CD14-positive monocyte (primary cell): Measurements from ENCODE around the gene GALNS. TPM values are rescaled to one million over a fixed set of nuclear protein-coding genes. Genes with fewer than 3 reads are reported as not detected.

Source experiments
- DNase-seq, 3 donors: peaks; one replicate each; pipeline ENCODE4 v3.0.0-alpha.2; 2011 to 2022
- H2AFZ ChIP-seq: 2 replicates; pipeline ENCODE4 v1.6.0; 2012; ENCODE audit warnings: mild to moderate bottlenecking, low read depth, low read length, inconsistent platforms; ENCODE audit not compliant: insufficient read depth, poor library complexity, severe bottlenecking
- H3K27ac ChIP-seq, 2 donors: 1 replicate in 1 of 2; 2 replicates in 1 of 2; pipeline ENCODE4 v1.5.1; 2012 to 2013; ENCODE audit warnings: low read length in 2 of 2, control low read depth in 1 of 2, inconsistent platforms in 1 of 2, low read depth in 1 of 2, mild to moderate bottlenecking in 1 of 2
- H3K27me3 ChIP-seq, 2 donors: one replicate each; pipeline versions ENCODE4 v1.6.0 to v1.6.1; 2011 to 2013; ENCODE audit warnings: low read length in 2 of 2; ENCODE audit not compliant: control insufficient read depth in 2 of 2, insufficient read depth in 2 of 2
- H3K36me3 ChIP-seq, 2 donors: replicated peaks in 1 of 2; 1 replicate in 1 of 2; 2 replicates in 1 of 2; pipeline versions ENCODE4 v1.5.1 to v1.6.1; 2012 to 2013; ENCODE audit warnings: low read length in 2 of 2, control low read depth in 1 of 2, inconsistent platforms in 1 of 2, mild to moderate bottlenecking in 1 of 2; ENCODE audit not compliant: insufficient read depth in 2 of 2, control insufficient read depth in 1 of 2
- H3K4me1 ChIP-seq, 2 donors: 1 replicate in 1 of 2; 2 replicates in 1 of 2; pipeline versions ENCODE4 v1.5.1 to v1.6.1; 2012 to 2013; ENCODE audit warnings: low read length in 2 of 2, control low read depth in 1 of 2, inconsistent platforms in 1 of 2, mild to moderate bottlenecking in 1 of 2, moderate library complexity in 1 of 2; ENCODE audit not compliant: insufficient read depth in 2 of 2, control insufficient read depth in 1 of 2
- H3K4me2 ChIP-seq: replicated peaks from 2 replicates; pipeline ENCODE3; 2012; ENCODE audit warnings: low read length, moderate library complexity, mild to moderate bottlenecking; ENCODE audit not compliant: poor library complexity, severe bottlenecking; ENCODE audit errors: extremely low read depth
- H3K4me3 ChIP-seq, 3 experiments: fragments of 200-600 bp in 1 of 3; sonication (generic) in 1 of 3; replicated peaks in 1 of 3; 1 replicate in 2 of 3; 2 replicates in 1 of 3; pipeline ENCODE4 v1.5.1; 2011 to 2013; ENCODE audit warnings: low read length in 3 of 3, mild to moderate bottlenecking in 3 of 3, control low read depth in 2 of 3, low read depth in 2 of 3, inconsistent platforms in 1 of 3, moderate library complexity in 1 of 3
- H3K79me2 ChIP-seq: 2 replicates; pipeline ENCODE4 v1.6.0; 2012; ENCODE audit warnings: mild to moderate bottlenecking, control low read depth, inconsistent platforms, low read length, moderate library complexity; ENCODE audit not compliant: insufficient read depth
- H3K9ac ChIP-seq: 2 replicates; pipeline ENCODE4 v1.6.0; 2017; ENCODE audit warnings: low read length, mild to moderate bottlenecking; ENCODE audit not compliant: insufficient read depth, poor library complexity, severe bottlenecking
- H3K9me3 ChIP-seq, 2 donors: replicated peaks in 1 of 2; 1 replicate in 1 of 2; 2 replicates in 1 of 2; pipeline versions ENCODE4 v1.5.1 to v1.6.1; 2012 to 2013; ENCODE audit warnings: low read length in 2 of 2, control low read depth in 1 of 2; ENCODE audit not compliant: control insufficient read depth in 1 of 2, insufficient read depth in 1 of 2
- H4K20me1 ChIP-seq: 2 replicates; pipeline ENCODE4 v1.6.0; 2012; ENCODE audit warnings: mild to moderate bottlenecking, low read length, control low read depth, moderate library complexity; ENCODE audit not compliant: insufficient read depth
- H3K27ac Mint-ChIP-seq, 7 donors: one replicate each; pipeline ENCODE4 v1.8.0; 2020; ENCODE audit warnings: mild to moderate bottlenecking in 7 of 7, mixed read lengths in 7 of 7, moderate library complexity in 6 of 7, inconsistent platforms in 2 of 7
- H3K27me3 Mint-ChIP-seq, 3 donors: one replicate each; pipeline ENCODE4 v1.8.0; 2021 to 2022; ENCODE audit warnings: low read depth in 3 of 3, mild to moderate bottlenecking in 3 of 3, mixed read lengths in 3 of 3, moderate library complexity in 3 of 3, inconsistent platforms in 1 of 3
- H3K36me3 Mint-ChIP-seq, 2 donors: one replicate each; pipeline ENCODE4 v1.8.0; 2020; ENCODE audit warnings: mixed read lengths in 2 of 2, inconsistent platforms in 1 of 2, mild to moderate bottlenecking in 1 of 2
- H3K4me1 Mint-ChIP-seq: one replicate; pipeline ENCODE4 v1.8.0; 2020; ENCODE audit warnings: mild to moderate bottlenecking, mixed read lengths
- H3K4me3 Mint-ChIP-seq, 2 donors: one replicate each; pipeline ENCODE4 v1.8.0; 2020; ENCODE audit warnings: mild to moderate bottlenecking in 2 of 2, mixed read lengths in 2 of 2, moderate library complexity in 1 of 2
- H3K9me3 Mint-ChIP-seq, 7 donors: one replicate each; pipeline ENCODE4 v1.8.0; 2020 to 2022; ENCODE audit warnings: mixed read lengths in 7 of 7, mild to moderate bottlenecking in 6 of 7, moderate library complexity in 6 of 7, inconsistent platforms in 2 of 7
- WGBS: methylation state at CpG from one replicate; pipeline ENCODE4 v1.1.5; 2013; ENCODE audit warnings: missing lambda C conversion rate; ENCODE audit not compliant: insufficient coverage; 5-methylcytosine and 5-hydroxymethylcytosine counted together
- intact Hi-C, 2 donors: fragments of 100-400 bp; cut with micrococcal nuclease; formaldehyde crosslinking; loops; one replicate each; pipeline versions ENCODE4 v1.15.0 to v1.15.1; 2023
- polyA plus RNA-seq, 3 donors: library from polyadenylated mRNA; depleted of rRNA in 1 of 3; unstranded in 2 of 3; stranded (reverse) in 1 of 3; fragments of 300-500 nt in 2 of 3; fragments of >200 nt in 1 of 3; fragmentation: Illumina TruSeq in 2 of 3; gene quantifications; 1 replicate in 2 of 3; 2 replicates in 1 of 3; pipeline ENCODE4 v1.2.3, GENCODE V29; 2012 to 2021
- TF ChIP-seq, protein P1 (sequence below): fragments of 200-600 bp; IDR thresholded peaks from one replicate; pipeline ENCODE4 v1.8.0; 2022; ENCODE audit warnings: antibody characterized with exemption, mild to moderate bottlenecking

GALNS gene
- polyA plus RNA-seq, 3 donors = 20.2 to 34.4 (median 32.2) TPM

DNA sequence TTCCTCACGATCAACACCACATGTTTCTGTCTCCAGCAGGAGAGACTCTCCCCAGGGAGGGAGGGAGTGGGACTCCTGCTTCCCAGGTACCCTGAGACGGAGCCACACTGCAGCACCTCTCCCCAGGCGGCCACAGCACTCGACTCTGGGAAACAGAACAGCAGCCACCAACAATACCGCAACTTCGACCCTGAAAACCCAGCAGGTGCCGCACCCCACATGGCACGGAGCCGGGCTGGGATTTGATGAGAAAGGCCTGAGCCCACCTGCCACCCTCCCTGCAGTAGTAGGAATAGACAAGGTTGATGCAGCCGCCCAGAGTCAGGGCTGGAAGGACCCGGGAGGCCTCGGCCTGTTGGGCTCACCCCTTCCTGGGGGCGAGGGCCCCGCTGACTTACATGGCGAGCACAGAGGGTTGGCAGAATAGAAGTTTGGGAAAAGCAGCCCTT lies 14.4 kb downstream of the GALNS start:
- H3K27ac Mint-ChIP-seq = peak overlapping the region in 1 of 7 donors; percentile 57
- Histone ChIP-seq H3K27me3 (no peaks in the 10 kb centered on the region), H3K9ac (no peak overlapping the region), H3K4me2 (no peak overlapping the region), H3K79me2 (peaks cover 2% of the 10 kb centered on the region), H3K36me3 (peaks cover 48 to 57% of the 10 kb centered on the region in 2 donors), H4K20me1 (peaks cover 79% of the 10 kb centered on the region), H3K27ac (no peak overlapping the region), H3K4me3 (no peak overlapping the region), H3K4me1 (peaks cover 24 to 27% of the 10 kb centered on the region in 2 donors), H3K9me3 (no peaks in the 10 kb centered on the region), H2AFZ (no peak overlapping the region)
- peaks cover 0 to 3% (median 2%) of the 10 kb centered on the region in 3 donors for H3K27me3 Mint-ChIP-seq
- peaks cover 20% of the 10 kb centered on the region for H3K4me1 Mint-ChIP-seq
- intact Hi-C loops = no loop called here
- TF ChIP-seq, protein P1, sequence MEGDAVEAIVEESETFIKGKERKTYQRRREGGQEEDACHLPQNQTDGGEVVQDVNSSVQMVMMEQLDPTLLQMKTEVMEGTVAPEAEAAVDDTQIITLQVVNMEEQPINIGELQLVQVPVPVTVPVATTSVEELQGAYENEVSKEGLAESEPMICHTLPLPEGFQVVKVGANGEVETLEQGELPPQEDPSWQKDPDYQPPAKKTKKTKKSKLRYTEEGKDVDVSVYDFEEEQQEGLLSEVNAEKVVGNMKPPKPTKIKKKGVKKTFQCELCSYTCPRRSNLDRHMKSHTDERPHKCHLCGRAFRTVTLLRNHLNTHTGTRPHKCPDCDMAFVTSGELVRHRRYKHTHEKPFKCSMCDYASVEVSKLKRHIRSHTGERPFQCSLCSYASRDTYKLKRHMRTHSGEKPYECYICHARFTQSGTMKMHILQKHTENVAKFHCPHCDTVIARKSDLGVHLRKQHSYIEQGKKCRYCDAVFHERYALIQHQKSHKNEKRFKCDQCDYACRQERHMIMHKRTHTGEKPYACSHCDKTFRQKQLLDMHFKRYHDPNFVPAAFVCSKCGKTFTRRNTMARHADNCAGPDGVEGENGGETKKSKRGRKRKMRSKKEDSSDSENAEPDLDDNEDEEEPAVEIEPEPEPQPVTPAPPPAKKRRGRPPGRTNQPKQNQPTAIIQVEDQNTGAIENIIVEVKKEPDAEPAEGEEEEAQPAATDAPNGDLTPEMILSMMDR = no peak
- DNase-seq = no peak
- 100% methylated on average over 3 of the region's 15 CpGs for WGBS
- H3K9me3 Mint-ChIP-seq = no peaks in the 10 kb centered on the region
- no peak overlapping the region for H3K4me3 Mint-ChIP-seq
- H3K36me3 Mint-ChIP-seq = peaks cover 38 to 63% of the 10 kb centered on the region in 2 donors

DNA sequence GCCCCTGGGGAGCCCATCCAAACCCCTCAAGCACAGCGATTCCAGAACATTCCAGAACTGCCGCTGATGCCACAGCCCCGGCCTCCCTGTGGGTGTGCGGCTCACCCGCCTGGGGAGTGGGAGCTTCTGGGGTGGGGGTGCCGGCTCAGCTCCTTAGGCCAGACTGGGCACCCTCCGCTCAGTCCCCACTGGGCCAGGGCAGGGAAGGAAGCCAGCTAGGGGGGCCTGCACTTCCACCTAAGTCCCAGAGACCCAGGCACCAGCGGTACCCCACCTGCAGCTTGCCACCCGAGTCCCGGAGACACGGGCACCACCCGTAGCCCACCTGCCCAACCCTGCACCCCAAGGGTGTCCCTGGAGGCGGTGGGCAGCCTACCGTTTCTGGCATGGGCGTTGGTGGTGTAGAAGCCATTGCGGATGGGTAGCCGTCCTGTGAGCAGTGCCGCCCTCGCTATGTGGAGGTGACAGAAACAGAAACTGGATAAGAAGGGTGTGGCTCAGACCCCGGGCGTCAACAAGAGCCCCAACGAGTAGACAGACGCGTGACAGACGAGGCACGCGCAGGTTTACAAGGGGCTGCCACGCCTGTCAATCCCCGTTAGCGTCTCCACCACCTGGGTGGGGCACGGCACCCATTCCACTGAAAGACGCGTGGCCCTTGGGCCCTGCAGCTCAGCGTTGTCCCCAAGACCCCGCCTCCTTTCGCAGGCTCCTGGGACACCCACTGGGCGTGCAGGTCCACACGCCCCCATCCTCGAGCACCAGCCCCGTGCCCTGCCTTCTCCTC lies 15.0 kb downstream of the GALNS start:
- Histone ChIP-seq H3K79me2 (peaks cover under 1% of the 10 kb centered on the region), H2AFZ (no peak overlapping the region), H3K4me1 (peaks cover 24 to 27% of the 10 kb centered on the region in 2 donors), H3K4me2 (no peak overlapping the region), H3K36me3 (peaks cover 48 to 57% of the 10 kb centered on the region in 2 donors), H3K4me3 (no peak overlapping the region), H3K9me3 (no peaks in the 10 kb centered on the region), H3K27me3 (no peaks in the 10 kb centered on the region), H3K27ac (no peak overlapping the region), H4K20me1 (peaks cover 73% of the 10 kb centered on the region), H3K9ac (no peak overlapping the region)
- WGBS = 88% methylated on average over 23 of the region's 40 CpGs
- TF ChIP-seq, protein P1 = no peak
- Mint-ChIP-seq H3K27me3 (peaks cover 0 to 2% (median 2%) of the 10 kb centered on the region in 3 donors), H3K4me1 (peaks cover 20% of the 10 kb centered on the region), H3K9me3 (no peaks in the 10 kb centered on the region), H3K36me3 (peaks cover 38 to 63% of the 10 kb centered on the region in 2 donors), H3K4me3 (no peak overlapping the region), H3K27ac (peak overlapping the region in 1 of 7 donors; percentile 18)
- no peak for DNase-seq
- intact Hi-C loops = no loop called here
